ENCODE measurements around the gene BABAM1.
"Not testable (repeated sequence)": the region's sequence is repeated elsewhere in the genome, so short reads cannot be mapped to it uniquely, and the experiment has no call there.

BABAM1 gene

GRCh38 chr19:17275441-17276175 is 8.4 kb downstream of the BABAM1 start:
- no peak for DNase-seq (ENCODE audit: low read depth)

- no peak for DNase-seq (ENCODE audit: low read depth)
Observed at GRCh38 chr19:17279436-17279835, 12.2 kb downstream of the BABAM1 start.

GRCh38 chr19:17281391-17282304 is 14.4 kb downstream of the BABAM1 start, which contains the start of gene ANKLE1:
TSS of gene ANKLE1 (plus strand) at chr19:17281901. CDS start at chr19:17281921, 20 bp downstream.
- no peak for DNase-seq (ENCODE audit: low read depth)

- DNase-seq (ENCODE audit: low read depth): peak; percentile 54
Observed at GRCh38 chr19:17282488-17283125, 15.4 kb downstream of the BABAM1 start.

GRCh38 chr19:17283504-17283996 is 16.3 kb downstream of the BABAM1 start:
- no peak for DNase-seq (ENCODE audit: low read depth)

- DNase-seq (ENCODE audit: low read depth): no peak
Observed at GRCh38 chr19:17285415-17286135, 18.3 kb downstream of the BABAM1 start.

- DNase-seq (ENCODE audit: low read depth): no peak
Observed at GRCh38 chr19:17286263-17286662, 19.0 kb downstream of the BABAM1 start.

GRCh38 chr19:17286752-17287151 is 19.5 kb downstream of the BABAM1 start:
- no peak for DNase-seq (ENCODE audit: low read depth)

- DNase-seq (ENCODE audit: low read depth): no peak
Observed at GRCh38 chr19:17289489-17289888, 22.2 kb downstream of the BABAM1 start.

- peak; percentile 59 for DNase-seq (ENCODE audit: low read depth)
Observed at GRCh38 chr19:17292301-17293074, 25.2 kb downstream of the BABAM1 start.

GRCh38 chr19:17293605-17294004 is 26.4 kb downstream of the BABAM1 start:
- DNase-seq (ENCODE audit: low read depth): no peak

- DNase-seq (ENCODE audit: low read depth): no peak
Observed at GRCh38 chr19:17294051-17294891, 27.0 kb downstream of the BABAM1 start.

- DNase-seq (ENCODE audit: low read depth): not testable (repeated sequence)
Observed at GRCh38 chr19:17295551-17295950, 28.3 kb downstream of the BABAM1 start.

- no peak for DNase-seq (ENCODE audit: low read depth)
Observed at GRCh38 chr19:17296273-17296672, 29.0 kb downstream of the BABAM1 start.

GRCh38 chr19:17296976-17297375 is 29.7 kb downstream of the BABAM1 start:
- no peak for DNase-seq (ENCODE audit: low read depth)

- no peak for DNase-seq (ENCODE audit: low read depth)
Observed at GRCh38 chr19:17300992-17301619, 33.9 kb downstream of the BABAM1 start.

GRCh38 chr19:17302391-17303166 is 35.3 kb downstream of the BABAM1 start:
- no peak for DNase-seq (ENCODE audit: low read depth)

GRCh38 chr19:17303167-17303939 is 36.1 kb downstream of the BABAM1 start, which contains the start of gene ABHD8:
TSS of gene ABHD8 (minus strand) at chr19:17303425. CDS start at chr19:17301616, 1,809 bp downstream.
- peak; percentile 85 for DNase-seq (ENCODE audit: low read depth)
